Memory B cell (primary cell): Measurements from ENCODE around the gene TMPRSS4.

Source experiments
- ATAC-seq: fragments of 150-1000 bp; cut with Tn5 transposase; 2 replicates; pipeline ENCODE4 v1.10.0; 2021; ENCODE audit warnings: low read depth, mild to moderate bottlenecking, moderate library complexity
- DNase-seq, 2 donors: peaks; one replicate each; pipeline ENCODE4 v3.0.0; 2022; ENCODE audit warnings: low spot score in 2 of 2
- H3K27ac Mint-ChIP-seq: one replicate; pipeline ENCODE4 v1.8.0; 2022; ENCODE audit warnings: mild to moderate bottlenecking, moderate library complexity, mixed read lengths
- H3K27me3 Mint-ChIP-seq: one replicate; pipeline ENCODE4 v1.8.0; 2022; ENCODE audit warnings: mixed read lengths
- H3K36me3 Mint-ChIP-seq: one replicate; pipeline ENCODE4 v1.8.0; 2022; ENCODE audit warnings: mild to moderate bottlenecking, mixed read lengths
- H3K4me1 Mint-ChIP-seq: one replicate; pipeline ENCODE4 v1.8.0; 2022; ENCODE audit warnings: mixed read lengths
- H3K4me3 Mint-ChIP-seq: one replicate; pipeline ENCODE4 v1.8.0; 2022; ENCODE audit warnings: mild to moderate bottlenecking, moderate library complexity, mixed read lengths
- H3K9me3 Mint-ChIP-seq: one replicate; pipeline ENCODE4 v1.8.0; 2022; ENCODE audit warnings: mixed read lengths

TMPRSS4 gene

GRCh38 chr11:118080296-118080695, 3.4 kb downstream of the TMPRSS4 start:
- ATAC-seq (no peak), DNase-seq (no peak)
- Mint-ChIP-seq H3K27ac (no peak overlapping the region), H3K9me3 (no peaks in the 10 kb centered on the region), H3K4me1 (peaks cover 3% of the 10 kb centered on the region), H3K36me3 (no peaks in the 10 kb centered on the region), H3K27me3 (peaks cover 25% of the 10 kb centered on the region), H3K4me3 (no peak overlapping the region)

DNA sequence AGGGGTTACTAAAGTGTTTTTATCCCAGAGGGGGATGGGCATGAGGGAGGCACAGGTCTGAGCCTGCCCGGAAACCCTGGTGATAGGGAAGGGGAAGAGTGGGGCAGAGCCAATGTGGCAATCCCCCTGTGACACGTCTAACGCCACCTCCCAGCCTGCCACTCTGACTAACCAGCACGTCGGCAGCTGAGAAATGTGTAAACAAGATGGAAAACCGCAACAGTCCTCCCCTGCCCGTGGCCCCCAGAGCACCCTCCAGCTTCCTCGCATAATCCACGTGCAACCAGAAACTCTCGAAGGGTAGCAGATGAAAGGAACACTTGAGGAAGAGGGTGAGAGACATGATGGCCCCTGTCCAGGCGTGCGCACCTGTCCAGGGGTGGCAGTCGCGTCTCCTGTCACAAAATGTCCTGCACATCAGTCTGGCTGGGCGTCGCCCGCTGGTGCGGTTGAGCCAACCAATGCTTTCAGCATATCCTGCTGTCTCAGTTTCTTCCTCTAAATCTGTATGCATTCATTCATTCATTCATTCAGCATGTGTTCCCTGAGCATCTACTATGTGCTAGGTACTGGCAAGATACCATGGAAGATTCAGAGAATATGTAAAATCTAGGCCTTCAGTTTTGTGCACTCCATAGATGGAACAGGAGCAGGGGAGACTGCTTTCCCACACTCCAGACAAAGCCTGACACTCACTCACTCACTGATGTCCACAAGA, 4.5 kb downstream of the TMPRSS4 start:
- H3K4me1 Mint-ChIP-seq, result peaks cover 3% of the 10 kb centered on the region
- no peak for DNase-seq
- H3K36me3 Mint-ChIP-seq, result no peaks in the 10 kb centered on the region
- no peak for ATAC-seq
- H3K9me3 Mint-ChIP-seq, result no peaks in the 10 kb centered on the region
- peaks cover 24% of the 10 kb centered on the region for H3K27me3 Mint-ChIP-seq
- H3K27ac Mint-ChIP-seq, result no peak overlapping the region
- H3K4me3 Mint-ChIP-seq, result no peak overlapping the region

DNA sequence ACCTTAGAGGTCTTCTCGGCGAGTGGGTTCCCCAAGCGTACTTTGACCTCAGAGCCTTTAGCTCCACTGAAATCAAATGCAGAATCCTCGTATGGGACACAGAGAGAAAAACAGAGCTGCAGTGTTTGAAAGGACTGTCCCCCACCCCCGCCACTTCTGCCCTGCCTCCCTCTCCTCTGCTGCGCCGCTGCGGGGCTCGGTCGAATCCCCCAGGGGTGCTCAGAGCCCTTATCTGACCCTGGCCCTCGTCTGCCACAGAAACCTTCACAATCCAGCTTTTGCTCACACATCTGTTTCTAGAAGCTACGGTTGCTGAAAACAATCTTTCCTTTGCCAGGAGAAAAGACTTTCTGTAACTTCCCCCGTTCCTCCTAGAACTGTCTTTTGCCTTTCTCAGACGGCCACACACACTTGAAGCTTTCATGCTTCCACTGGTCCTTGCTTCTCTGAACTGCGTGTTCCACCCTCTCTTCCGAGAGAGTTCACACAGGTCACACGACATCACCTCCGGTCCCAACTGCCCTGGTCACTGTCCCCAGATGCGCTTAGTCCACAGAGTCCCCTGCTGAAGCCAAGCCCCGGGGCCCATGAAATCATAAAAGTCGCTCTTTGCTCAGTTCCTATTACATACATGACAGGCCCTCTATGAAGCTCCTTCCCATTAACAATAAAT, 6.1 kb downstream of the TMPRSS4 start:
- no peaks in the 10 kb centered on the region for H3K36me3 Mint-ChIP-seq
- H3K27ac Mint-ChIP-seq, result no peak overlapping the region
- ATAC-seq (no peak), DNase-seq (no peak)
- no peak overlapping the region for H3K4me3 Mint-ChIP-seq
- H3K4me1 Mint-ChIP-seq, result no peaks in the 10 kb centered on the region
- peaks cover 21% of the 10 kb centered on the region for H3K27me3 Mint-ChIP-seq
- H3K9me3 Mint-ChIP-seq, result peaks cover 2% of the 10 kb centered on the region

GRCh38 chr11:118084247-118084646, 7.4 kb downstream of the TMPRSS4 start:
- no peaks in the 10 kb centered on the region for H3K36me3 Mint-ChIP-seq
- DNase-seq, result no peak
- no peak overlapping the region for H3K27ac Mint-ChIP-seq
- peaks cover 2% of the 10 kb centered on the region for H3K9me3 Mint-ChIP-seq
- ATAC-seq, result no peak
- peaks cover 5% of the 10 kb centered on the region for H3K4me1 Mint-ChIP-seq
- H3K27me3 Mint-ChIP-seq, result peaks cover 13% of the 10 kb centered on the region
- no peak overlapping the region for H3K4me3 Mint-ChIP-seq

- DNase-seq (no peak), ATAC-seq (no peak)
- Mint-ChIP-seq H3K27me3 (peaks cover 13% of the 10 kb centered on the region), H3K9me3 (peaks cover 2% of the 10 kb centered on the region), H3K36me3 (no peaks in the 10 kb centered on the region), H3K4me3 (no peak overlapping the region), H3K4me1 (peaks cover 5% of the 10 kb centered on the region), H3K27ac (no peak overlapping the region)
Observed at GRCh38 chr11:118084656-118085055, 7.8 kb downstream of the TMPRSS4 start.

- no peak for DNase-seq
- Mint-ChIP-seq H3K36me3 (no peaks in the 10 kb centered on the region), H3K27me3 (peaks cover 4% of the 10 kb centered on the region), H3K27ac (no peak within 1 kb of the TSS), H3K4me3 (no peak within 1 kb of the TSS), H3K4me1 (peaks cover 5% of the 10 kb centered on the region), H3K9me3 (peaks cover 2% of the 10 kb centered on the region)
- no peak for ATAC-seq
Observed at GRCh38 chr11:118086913-118087768, 10.3 kb downstream of the TMPRSS4 start, which contains the start of gene SMIM35. TSS of gene SMIM35 (minus strand) at chr11:118086963. CDS start at chr11:118086757, 206 bp downstream.

DNA sequence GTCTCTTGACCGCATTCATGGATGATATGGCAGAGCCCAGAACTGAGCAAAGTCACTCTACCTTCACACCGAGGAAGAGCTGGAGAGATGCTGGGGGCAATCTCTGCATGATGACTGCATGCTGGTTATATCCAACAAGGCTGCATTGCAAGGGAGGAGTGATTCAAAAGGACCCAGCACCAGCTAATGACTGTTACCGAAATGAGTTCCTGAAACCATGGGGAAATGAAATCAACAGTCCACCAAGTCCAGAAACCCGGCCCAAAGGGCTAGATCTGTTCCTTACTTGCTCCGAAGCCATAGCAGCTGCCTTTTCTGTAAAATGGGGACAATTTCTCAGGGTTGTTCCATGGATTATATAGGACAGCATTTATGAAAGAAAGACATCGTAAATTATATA, 11.1 kb downstream of the TMPRSS4 start:
- peaks cover 4% of the 10 kb centered on the region for H3K27me3 Mint-ChIP-seq
- H3K9me3 Mint-ChIP-seq, result peaks cover 2% of the 10 kb centered on the region
- no peak overlapping the region for H3K27ac Mint-ChIP-seq
- no peak overlapping the region for H3K4me3 Mint-ChIP-seq
- DNase-seq (no peak), ATAC-seq (no peak)
- no peaks in the 10 kb centered on the region for H3K36me3 Mint-ChIP-seq
- peaks cover 5% of the 10 kb centered on the region for H3K4me1 Mint-ChIP-seq

- Mint-ChIP-seq H3K4me1 (peaks cover 5% of the 10 kb centered on the region), H3K4me3 (no peak overlapping the region), H3K9me3 (peaks cover 2% of the 10 kb centered on the region), H3K27ac (no peak overlapping the region), H3K36me3 (no peaks in the 10 kb centered on the region), H3K27me3 (peaks cover 2% of the 10 kb centered on the region)
- ATAC-seq (peak; percentile 91), DNase-seq (no peak)
Observed at GRCh38 chr11:118088531-118088930, 11.7 kb downstream of the TMPRSS4 start.

DNA sequence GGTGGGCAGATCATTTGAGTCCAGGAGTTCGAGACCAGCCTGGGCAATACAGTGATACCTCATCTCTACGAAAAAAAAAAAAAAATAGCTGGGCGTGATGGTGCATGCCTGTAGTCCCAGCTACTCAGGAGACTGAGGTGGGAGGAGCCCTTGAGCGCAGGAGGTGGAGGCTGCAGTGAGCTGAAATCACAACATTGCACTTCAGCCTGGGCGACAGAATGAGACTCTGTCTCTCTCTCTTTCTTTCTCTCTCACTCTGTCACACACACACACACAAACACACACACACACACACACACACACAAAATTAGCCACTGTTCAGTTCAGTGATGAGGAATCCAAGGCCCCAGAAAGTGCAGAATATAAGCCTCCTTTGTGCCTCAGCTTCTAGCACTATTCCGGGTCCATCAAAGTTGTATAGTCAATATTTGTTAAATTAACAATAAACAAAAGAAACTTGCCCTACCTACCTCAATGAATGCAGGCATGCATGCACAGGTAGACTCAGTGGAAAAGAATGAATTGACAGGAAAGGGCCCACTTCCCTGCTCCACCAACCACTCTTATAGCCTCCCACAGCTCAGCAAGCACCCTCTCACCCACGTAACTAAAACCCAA, 13.8 kb downstream of the TMPRSS4 start:
- no peak for ATAC-seq
- H3K4me1 Mint-ChIP-seq, result peaks cover 5% of the 10 kb centered on the region
- H3K27me3 Mint-ChIP-seq, result peaks cover under 1% of the 10 kb centered on the region
- DNase-seq, result no peak
- H3K36me3 Mint-ChIP-seq, result no peaks in the 10 kb centered on the region
- H3K4me3 Mint-ChIP-seq, result no peak overlapping the region
- H3K27ac Mint-ChIP-seq, result no peak overlapping the region
- H3K9me3 Mint-ChIP-seq, result peaks cover 2% of the 10 kb centered on the region

DNA sequence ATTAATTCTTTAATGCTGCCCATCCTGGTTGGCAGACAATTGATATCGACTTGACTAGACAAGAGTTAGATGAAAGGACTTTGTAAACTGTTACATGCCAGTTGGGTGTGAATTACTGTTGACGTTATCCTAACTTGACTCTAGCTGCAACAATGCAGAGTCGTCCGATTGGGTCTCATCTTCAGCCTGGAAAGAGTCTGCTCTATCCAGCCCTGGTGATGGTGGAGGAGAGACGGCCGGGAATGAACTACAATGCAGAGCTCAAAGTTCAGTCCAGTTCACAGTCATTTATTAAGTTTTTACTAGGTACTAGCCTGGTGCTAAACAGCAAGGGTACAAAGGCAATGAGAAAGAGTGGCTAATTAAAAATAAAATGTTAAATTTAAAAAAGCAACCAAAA, 14.8 kb downstream of the TMPRSS4 start:
- H3K4me1 Mint-ChIP-seq, result peaks cover 5% of the 10 kb centered on the region
- H3K9me3 Mint-ChIP-seq, result peaks cover 2% of the 10 kb centered on the region
- DNase-seq, result no peak
- no peak overlapping the region for H3K27ac Mint-ChIP-seq
- no peak overlapping the region for H3K4me3 Mint-ChIP-seq
- no peaks in the 10 kb centered on the region for H3K36me3 Mint-ChIP-seq
- peaks cover 2% of the 10 kb centered on the region for H3K27me3 Mint-ChIP-seq
- no peak for ATAC-seq

GRCh38 chr11:118092907-118093571, 16.2 kb downstream of the TMPRSS4 start:
- Mint-ChIP-seq H3K4me3 (no peak overlapping the region), H3K36me3 (no peaks in the 10 kb centered on the region), H3K9me3 (no peaks in the 10 kb centered on the region), H3K27ac (no peak overlapping the region), H3K27me3 (peaks cover 2% of the 10 kb centered on the region), H3K4me1 (peaks cover 5% of the 10 kb centered on the region)
- DNase-seq, result no peak
- no peak for ATAC-seq

GRCh38 chr11:118095493-118095892, 18.6 kb downstream of the TMPRSS4 start:
- Mint-ChIP-seq H3K4me1 (no peaks in the 10 kb centered on the region), H3K9me3 (no peaks in the 10 kb centered on the region), H3K4me3 (no peak overlapping the region), H3K27ac (no peak overlapping the region), H3K27me3 (peaks cover 3% of the 10 kb centered on the region), H3K36me3 (no peaks in the 10 kb centered on the region)
- ATAC-seq (no peak), DNase-seq (no peak)

- no peak overlapping the region for H3K27ac Mint-ChIP-seq
- no peaks in the 10 kb centered on the region for H3K9me3 Mint-ChIP-seq
- no peaks in the 10 kb centered on the region for H3K4me1 Mint-ChIP-seq
- no peak overlapping the region for H3K4me3 Mint-ChIP-seq
- no peak for ATAC-seq
- DNase-seq, result no peak
- no peaks in the 10 kb centered on the region for H3K36me3 Mint-ChIP-seq
- H3K27me3 Mint-ChIP-seq, result peaks cover 3% of the 10 kb centered on the region
Observed at GRCh38 chr11:118095967-118096367, 19.1 kb downstream of the TMPRSS4 start.
